ENCODE results near the gene SPRR2F. TPM values are rescaled to one million over a fixed set of nuclear protein-coding genes. Genes with fewer than 3 reads are reported as not detected.

SPRR2F gene
- total RNA-seq (ENCODE audit: low replicate concordance): 2.5 and 5.1 TPM in 2 replicates
- long read RNA-seq, partial matches to known transcripts: 0 of 1 reads
- long read RNA-seq, other reads (novel, unspliced or antisense): 1 of 1 reads

GRCh38 chr1:153113416-153113815, at the start of gene SPRR2F:
Gene SPRR2F (minus strand): TSS chr1:153113516. CDS start chr1:153112733, 783 bp downstream.
- Mint-ChIP-seq H3K9me3 (no peaks in the 10 kb centered on the region), H3K4me3 (no peak within 1 kb of the TSS), H3K36me3 (no peaks in the 10 kb centered on the region), H3K27me3 (no peaks in the 10 kb centered on the region), H3K27ac (no peak within 1 kb of the TSS), H3K4me1 (ENCODE audit: unreplicated experiment) (no peaks in the 10 kb centered on the region)
- no peak for DNase-seq (ENCODE audit: extremely low spot score, unreplicated experiment)
- TF ChIP-seq, protein P1, sequence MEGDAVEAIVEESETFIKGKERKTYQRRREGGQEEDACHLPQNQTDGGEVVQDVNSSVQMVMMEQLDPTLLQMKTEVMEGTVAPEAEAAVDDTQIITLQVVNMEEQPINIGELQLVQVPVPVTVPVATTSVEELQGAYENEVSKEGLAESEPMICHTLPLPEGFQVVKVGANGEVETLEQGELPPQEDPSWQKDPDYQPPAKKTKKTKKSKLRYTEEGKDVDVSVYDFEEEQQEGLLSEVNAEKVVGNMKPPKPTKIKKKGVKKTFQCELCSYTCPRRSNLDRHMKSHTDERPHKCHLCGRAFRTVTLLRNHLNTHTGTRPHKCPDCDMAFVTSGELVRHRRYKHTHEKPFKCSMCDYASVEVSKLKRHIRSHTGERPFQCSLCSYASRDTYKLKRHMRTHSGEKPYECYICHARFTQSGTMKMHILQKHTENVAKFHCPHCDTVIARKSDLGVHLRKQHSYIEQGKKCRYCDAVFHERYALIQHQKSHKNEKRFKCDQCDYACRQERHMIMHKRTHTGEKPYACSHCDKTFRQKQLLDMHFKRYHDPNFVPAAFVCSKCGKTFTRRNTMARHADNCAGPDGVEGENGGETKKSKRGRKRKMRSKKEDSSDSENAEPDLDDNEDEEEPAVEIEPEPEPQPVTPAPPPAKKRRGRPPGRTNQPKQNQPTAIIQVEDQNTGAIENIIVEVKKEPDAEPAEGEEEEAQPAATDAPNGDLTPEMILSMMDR (conservative IDR thresholded peaks at IDR 0.05): no peak

DNA sequence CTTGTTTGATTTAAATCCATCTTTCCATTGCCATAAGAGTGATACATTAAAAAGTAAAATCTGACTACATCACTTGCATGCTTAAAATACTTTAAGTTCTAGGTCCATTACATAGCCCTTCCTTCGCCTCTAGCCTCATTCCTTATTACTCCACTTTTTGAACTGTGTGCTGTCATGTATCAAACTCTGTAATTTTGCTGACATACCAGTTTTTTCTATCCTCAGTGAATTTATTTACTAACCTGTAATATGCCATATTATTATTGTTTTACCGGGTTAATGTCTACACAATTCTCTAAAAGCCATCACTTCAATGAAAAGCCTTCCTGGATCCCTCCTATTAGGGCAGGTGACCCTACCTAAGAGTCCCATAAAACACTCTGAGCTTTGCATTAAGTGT, 42.2 kb upstream of the SPRR2F start:
- Mint-ChIP-seq H3K9me3 (peaks cover 5% of the 10 kb centered on the region), H3K4me1 (ENCODE audit: unreplicated experiment) (no peaks in the 10 kb centered on the region), H3K36me3 (no peaks in the 10 kb centered on the region), H3K27ac (peak overlapping the region; percentile 20), H3K4me3 (no peak overlapping the region), H3K27me3 (peaks cover 3% of the 10 kb centered on the region)
- TF ChIP-seq, protein P1 (conservative IDR thresholded peaks at IDR 0.05): no peak
- DNase-seq (ENCODE audit: extremely low spot score, unreplicated experiment): no peak

DNA sequence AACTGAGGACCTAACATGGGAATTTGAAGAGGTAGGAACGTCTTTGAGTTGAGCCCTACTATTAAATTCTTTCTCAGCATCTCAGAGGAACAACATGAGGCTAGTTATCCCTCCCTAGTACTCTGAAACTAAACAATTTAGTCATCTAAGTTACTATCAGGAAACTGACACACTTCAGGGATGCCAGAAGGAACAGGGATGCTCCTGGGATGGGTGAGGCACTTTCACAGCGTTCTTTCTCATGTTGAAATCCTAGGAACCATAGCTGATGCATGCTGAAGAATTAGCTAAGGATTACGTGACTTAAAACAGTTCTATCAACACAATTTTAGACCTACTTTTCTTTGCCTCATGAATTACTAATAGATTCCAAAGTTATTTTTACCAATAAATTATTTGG, 39.2 kb upstream of the SPRR2F start:
- no peak for DNase-seq (ENCODE audit: extremely low spot score, unreplicated experiment)
- TF ChIP-seq, protein P1 (conservative IDR thresholded peaks at IDR 0.05): no peak
- Mint-ChIP-seq H3K27ac (no peak overlapping the region), H3K4me3 (no peak overlapping the region), H3K27me3 (peaks cover 3% of the 10 kb centered on the region), H3K36me3 (no peaks in the 10 kb centered on the region), H3K9me3 (peaks cover 5% of the 10 kb centered on the region), H3K4me1 (ENCODE audit: unreplicated experiment) (no peaks in the 10 kb centered on the region)

DNA sequence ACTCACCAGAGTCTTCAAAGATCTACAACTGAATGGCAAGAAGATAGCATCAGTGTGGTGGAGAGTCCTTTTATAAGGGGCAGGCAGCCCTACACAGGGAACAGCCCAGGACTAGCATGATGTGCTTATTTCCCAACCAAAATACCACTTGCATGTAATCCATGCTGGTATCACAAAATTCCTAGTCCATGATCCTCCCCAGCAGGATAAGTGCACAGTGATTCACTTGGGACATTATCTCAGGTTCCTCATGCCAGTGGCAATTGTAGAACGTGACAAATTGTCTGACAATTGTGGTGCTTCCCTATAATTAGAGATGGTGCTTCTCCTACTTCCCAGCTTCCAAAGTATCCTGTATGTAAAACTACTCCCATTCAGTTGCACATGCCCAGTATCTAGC, 37.5 kb upstream of the SPRR2F start, which contains the start of gene SPRR2G:
TSS of gene SPRR2G (minus strand) at position 45 of the 400 bp plus-strand sequence. CDS start 780 bp downstream, outside the sequence.
- no peak for DNase-seq (ENCODE audit: extremely low spot score, unreplicated experiment)
- Mint-ChIP-seq H3K4me1 (ENCODE audit: unreplicated experiment) (no peaks in the 10 kb centered on the region), H3K9me3 (peaks cover 5% of the 10 kb centered on the region), H3K36me3 (no peaks in the 10 kb centered on the region), H3K27me3 (peaks cover 3% of the 10 kb centered on the region), H3K4me3 (no peak within 1 kb of the TSS), H3K27ac (no peak within 1 kb of the TSS)
- TF ChIP-seq, protein P1 (conservative IDR thresholded peaks at IDR 0.05): no peak

DNA sequence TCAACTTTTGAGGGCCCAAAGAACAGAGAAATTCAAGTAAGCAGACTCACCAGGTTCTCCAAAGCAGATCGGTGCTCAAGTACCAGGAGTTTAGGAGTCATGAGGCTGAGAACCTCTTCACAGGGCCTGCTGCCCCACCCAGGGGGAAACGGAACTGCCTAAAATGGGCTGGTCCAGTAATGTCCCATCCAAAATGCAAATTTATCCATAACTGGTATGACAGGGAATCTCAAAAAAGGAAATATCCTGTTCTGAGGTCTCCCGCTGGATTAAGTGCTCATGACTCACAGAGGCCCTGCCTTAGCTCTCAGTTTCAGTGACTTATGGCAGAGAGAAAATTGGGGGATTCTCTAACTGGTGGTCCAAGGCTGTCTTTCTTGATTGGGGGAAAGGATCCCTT, 28.1 kb upstream of the SPRR2F start:
- no peaks in the 10 kb centered on the region for H3K36me3 Mint-ChIP-seq
- no peaks in the 10 kb centered on the region for H3K4me1 Mint-ChIP-seq (ENCODE audit: unreplicated experiment)
- H3K4me3 Mint-ChIP-seq: no peak overlapping the region
- DNase-seq (ENCODE audit: extremely low spot score, unreplicated experiment): no peak
- peaks cover 6% of the 10 kb centered on the region for H3K27me3 Mint-ChIP-seq
- TF ChIP-seq, protein P1 (conservative IDR thresholded peaks at IDR 0.05): no peak
- H3K27ac Mint-ChIP-seq: no peak overlapping the region
- H3K9me3 Mint-ChIP-seq: no peaks in the 10 kb centered on the region

DNA sequence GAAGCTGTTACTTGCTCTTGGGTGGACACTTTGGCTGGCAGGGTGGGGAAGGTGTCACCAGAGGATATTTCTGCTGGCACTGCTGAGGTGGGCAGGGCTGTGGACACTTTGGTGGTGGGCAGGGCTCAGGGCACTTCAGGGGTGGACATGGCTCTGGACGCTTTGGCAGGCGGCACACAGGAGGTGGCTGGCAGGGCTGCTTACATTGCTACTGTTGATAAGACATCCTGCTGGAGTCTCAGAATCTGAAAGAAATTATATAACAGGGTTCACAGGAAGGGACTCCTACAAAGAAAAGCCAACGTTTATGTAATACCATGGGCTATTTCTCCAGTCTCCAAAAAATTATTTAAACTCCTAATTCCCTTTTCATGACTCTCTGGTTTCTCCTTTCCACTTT, 27.2 kb upstream of the SPRR2F start:
- no peaks in the 10 kb centered on the region for H3K9me3 Mint-ChIP-seq
- no peaks in the 10 kb centered on the region for H3K4me1 Mint-ChIP-seq (ENCODE audit: unreplicated experiment)
- H3K27ac Mint-ChIP-seq: no peak overlapping the region
- H3K4me3 Mint-ChIP-seq: no peak overlapping the region
- DNase-seq (ENCODE audit: extremely low spot score, unreplicated experiment): no peak
- H3K36me3 Mint-ChIP-seq: no peaks in the 10 kb centered on the region
- TF ChIP-seq, protein P1 (conservative IDR thresholded peaks at IDR 0.05): no peak
- peaks cover 6% of the 10 kb centered on the region for H3K27me3 Mint-ChIP-seq
